GM10266 (cell line): ENCODE data around the gene GALNT2.

Experiments
- DNase-seq: peaks from one replicate; pipeline ENCODE4 v3.0.0; 2012; ENCODE audit errors: extremely low spot score
- TF ChIP-seq, protein P1 (sequence below): IDR thresholded peaks from 2 replicates; pipeline ENCODE4 v1.5.1; 2012; ENCODE audit warnings: mild to moderate bottlenecking, low read depth; ENCODE audit not compliant: control insufficient read depth, insufficient read depth; ENCODE audit errors: missing control alignments

The GALNT2 gene

DNA sequence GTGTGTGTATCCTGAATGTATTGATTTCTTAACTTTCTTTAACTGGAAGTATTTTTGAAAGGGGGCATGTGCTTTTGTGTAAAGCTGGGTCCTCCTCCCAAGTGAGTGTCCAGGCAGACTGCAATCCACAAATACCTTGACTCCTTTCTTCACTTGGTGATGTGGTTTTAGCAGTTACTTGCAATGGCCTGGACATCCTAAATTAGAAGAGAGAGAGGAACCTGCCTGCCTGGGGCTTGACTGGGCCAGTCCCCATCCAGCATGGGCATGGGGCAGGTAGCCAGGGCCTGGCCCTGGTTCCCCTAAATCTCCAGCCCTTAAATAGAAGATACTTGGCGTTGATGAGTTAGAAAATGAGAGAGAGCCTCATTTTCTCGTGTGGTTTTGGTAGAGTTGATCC is 199.4 kb downstream of the GALNT2 start:
- TF ChIP-seq, protein P1, sequence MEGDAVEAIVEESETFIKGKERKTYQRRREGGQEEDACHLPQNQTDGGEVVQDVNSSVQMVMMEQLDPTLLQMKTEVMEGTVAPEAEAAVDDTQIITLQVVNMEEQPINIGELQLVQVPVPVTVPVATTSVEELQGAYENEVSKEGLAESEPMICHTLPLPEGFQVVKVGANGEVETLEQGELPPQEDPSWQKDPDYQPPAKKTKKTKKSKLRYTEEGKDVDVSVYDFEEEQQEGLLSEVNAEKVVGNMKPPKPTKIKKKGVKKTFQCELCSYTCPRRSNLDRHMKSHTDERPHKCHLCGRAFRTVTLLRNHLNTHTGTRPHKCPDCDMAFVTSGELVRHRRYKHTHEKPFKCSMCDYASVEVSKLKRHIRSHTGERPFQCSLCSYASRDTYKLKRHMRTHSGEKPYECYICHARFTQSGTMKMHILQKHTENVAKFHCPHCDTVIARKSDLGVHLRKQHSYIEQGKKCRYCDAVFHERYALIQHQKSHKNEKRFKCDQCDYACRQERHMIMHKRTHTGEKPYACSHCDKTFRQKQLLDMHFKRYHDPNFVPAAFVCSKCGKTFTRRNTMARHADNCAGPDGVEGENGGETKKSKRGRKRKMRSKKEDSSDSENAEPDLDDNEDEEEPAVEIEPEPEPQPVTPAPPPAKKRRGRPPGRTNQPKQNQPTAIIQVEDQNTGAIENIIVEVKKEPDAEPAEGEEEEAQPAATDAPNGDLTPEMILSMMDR: no peak
- no peak for DNase-seq

DNA sequence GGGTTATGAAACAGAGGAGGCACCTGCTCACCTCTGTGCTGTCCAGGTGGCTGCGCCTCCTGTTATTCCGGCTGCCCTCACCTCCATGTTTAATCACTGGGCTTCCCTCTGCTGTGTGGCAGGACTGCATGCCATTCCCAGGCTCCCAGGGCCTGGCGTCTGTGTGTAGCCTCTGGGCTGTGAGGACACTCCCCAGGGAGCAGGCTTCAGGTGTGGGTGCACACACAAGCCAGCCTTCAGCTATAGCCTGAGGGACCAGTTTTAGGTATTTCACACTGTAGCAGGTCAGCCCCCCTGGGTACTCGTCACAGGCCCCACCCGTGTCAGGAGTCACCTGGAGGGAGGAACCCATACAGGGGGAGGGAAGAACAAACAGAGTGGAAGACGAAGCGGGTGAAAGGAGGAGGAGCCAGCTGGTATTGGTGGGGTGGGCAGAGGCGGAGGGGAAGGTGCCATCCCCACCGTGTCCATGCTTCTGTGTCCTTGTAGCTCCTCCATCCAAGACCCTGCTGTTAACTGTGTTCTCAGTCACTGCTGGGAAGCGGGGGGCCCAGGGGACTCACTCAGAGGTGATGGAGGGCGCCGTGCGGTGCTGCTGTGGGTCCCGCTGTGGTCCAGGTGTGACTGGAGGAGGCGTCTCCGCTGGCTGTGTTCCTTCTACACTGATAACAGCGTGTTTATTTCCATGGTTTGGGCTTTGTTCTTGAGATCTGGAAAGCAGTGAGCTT is 200.5 kb downstream of the GALNT2 start:
- DNase-seq: no peak
- TF ChIP-seq, protein P1: no peak

DNA sequence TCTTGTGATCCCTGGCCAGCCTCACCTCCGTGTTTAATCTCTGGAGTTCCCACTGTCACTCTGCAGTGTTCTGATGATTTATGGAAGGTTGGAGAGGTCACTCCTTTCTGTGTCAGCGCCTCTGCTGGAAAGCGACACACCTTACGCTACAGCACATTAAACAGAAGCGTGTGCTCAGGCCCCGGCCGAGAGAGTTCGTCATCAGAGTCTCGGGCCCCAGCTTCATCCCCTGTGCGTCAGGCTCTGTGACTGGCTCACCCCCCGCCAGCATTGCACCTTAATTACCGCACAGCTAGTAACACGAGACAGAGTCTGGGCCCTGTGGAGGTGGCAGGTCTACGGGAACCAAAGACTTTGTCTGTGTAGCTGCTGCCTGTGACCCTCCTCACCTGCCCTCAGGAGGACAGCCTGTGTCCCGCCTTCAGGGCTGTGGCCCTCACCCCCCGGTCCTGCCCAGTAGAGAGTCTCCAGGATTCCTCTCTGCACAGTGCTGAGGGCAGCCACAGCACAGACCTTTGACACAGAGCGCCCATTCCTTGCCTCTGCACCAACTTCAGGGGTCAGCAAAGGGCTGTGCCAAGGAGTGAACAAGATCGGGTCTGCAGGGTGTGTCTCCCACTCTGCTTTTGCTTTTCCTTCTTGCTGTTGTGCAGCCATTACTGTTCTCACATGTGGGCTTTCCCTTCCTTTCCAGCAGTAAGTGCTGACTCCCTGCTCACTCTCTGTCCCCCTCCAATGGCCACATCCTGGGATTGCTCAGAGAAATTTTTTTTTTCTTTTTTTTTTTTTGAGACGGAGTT is 201.5 kb downstream of the GALNT2 start:
- peak; percentile 61 for DNase-seq
- TF ChIP-seq, protein P1: peak; percentile 19

DNA sequence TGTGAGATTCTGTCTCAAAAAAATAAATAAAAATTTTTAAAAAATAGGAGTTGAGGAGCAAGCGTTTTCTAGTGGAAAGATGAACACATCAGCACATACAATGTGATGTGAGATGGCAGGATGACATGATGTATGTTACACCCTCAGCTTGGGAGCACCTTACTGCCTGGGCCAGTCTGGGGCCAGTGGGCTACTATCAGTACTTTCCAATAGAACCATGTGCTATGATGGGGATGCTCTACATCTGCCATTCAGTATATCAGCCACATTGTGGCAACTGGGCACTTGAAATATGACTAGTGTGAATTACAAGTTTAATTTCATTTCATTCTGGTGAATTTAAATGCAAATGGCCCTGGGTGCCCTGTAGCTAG is 203.1 kb downstream of the GALNT2 start:
- DNase-seq: no peak
- TF ChIP-seq, protein P1: no peak

DNA sequence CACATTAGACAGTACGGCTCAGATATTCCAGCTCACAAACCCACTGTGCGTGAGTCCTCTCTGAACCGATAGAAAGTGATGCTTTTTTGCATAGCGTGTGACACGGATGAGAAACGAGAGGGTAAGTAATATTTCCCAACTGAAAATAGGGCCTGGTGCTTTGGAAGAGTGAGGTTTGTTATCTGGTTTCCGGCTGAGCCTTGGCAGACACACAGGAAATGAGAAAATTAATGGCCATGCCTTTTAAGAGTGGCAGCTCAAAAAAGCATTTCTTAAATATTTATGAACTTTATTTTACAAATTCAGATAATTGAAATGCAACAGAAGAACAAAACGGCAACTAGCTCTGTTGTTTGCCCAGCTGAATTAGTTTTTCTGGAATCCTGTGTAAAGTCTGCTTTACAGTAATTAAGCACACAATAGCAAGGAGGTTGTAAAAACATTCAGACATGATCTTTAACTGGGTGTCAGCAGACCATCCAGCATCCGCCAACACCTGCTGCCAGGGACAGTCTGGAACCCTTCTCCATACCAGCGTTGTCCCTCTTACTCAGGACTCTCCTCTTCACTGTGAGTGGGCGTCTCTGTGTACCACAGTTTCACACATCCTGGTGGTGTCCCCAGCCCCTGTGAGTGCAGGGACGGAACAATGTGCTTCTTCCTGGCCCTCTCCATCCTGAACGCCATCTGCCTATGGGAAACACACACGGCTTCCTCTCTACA is 203.7 kb downstream of the GALNT2 start:
- TF ChIP-seq, protein P1: no peak

DNA sequence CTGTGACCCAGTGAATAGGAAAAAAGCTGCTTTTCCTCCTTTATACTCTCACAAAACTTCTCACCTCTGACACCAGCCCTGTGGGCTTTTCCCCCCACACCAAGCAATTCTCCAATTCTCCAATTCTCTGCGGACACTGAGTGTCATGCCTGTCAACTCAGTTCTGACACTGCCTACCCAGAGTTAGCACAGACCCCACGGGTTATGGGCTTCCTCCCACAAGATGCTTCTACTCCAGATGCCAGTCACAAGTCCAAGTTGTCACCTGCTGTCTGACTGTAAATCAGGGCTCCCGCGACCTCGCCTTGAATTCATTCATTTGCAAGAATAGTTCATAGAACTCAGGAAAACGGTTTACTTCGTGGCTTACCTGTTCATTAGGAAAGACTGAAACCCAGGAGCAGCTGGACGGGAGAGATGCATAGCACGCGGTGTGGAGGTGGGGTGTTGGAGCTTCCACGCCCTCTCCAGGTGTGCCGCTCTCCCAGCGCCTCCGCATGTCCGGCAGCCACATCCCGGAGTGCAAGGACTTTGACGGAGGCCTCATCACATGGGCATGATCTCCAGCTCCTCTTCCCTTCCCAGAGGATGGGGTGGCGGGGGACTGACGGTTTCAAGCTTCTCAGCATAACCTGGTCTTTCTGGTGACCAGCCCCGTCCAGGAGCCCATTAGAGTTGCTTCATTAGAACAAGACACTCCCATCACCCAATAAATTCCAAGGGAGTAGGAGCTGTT is 204.4 kb downstream of the GALNT2 start:
- no peak for DNase-seq
- TF ChIP-seq, protein P1: no peak

More for the DNA sequence above, 203.7 kb downstream of the GALNT2 start:
- peak; percentile 45 for DNase-seq
